LHCN-M2 (cell line): ENCODE measurements around the gene MRPL12. TPM values are rescaled to one million over a fixed set of nuclear protein-coding genes. Genes with fewer than 3 reads are reported as not detected.

ENCODE experiments used
- DNase-seq: peaks from one replicate; pipeline ENCODE4 v3.0.0-alpha.2; 2012; ENCODE audit warnings: low read depth
- polyA plus RNA-seq: library from polyadenylated mRNA; unstranded; fragments of >200 nt; gene quantifications from one replicate; pipeline ENCODE4 v1.2.1, GENCODE V29; 2012; ENCODE audit warnings: missing spikeins
- total RNA-seq: library from RNA; depleted of rRNA; stranded (reverse); fragments of >200 nt; gene quantifications from 2 replicates; pipeline ENCODE4 v1.2.3, GENCODE V29; 2014; rRNA removed

The MRPL12 gene
- 23.4 and 31.3 TPM in 2 replicates for total RNA-seq
- 105 TPM for polyA plus RNA-seq

DNA sequence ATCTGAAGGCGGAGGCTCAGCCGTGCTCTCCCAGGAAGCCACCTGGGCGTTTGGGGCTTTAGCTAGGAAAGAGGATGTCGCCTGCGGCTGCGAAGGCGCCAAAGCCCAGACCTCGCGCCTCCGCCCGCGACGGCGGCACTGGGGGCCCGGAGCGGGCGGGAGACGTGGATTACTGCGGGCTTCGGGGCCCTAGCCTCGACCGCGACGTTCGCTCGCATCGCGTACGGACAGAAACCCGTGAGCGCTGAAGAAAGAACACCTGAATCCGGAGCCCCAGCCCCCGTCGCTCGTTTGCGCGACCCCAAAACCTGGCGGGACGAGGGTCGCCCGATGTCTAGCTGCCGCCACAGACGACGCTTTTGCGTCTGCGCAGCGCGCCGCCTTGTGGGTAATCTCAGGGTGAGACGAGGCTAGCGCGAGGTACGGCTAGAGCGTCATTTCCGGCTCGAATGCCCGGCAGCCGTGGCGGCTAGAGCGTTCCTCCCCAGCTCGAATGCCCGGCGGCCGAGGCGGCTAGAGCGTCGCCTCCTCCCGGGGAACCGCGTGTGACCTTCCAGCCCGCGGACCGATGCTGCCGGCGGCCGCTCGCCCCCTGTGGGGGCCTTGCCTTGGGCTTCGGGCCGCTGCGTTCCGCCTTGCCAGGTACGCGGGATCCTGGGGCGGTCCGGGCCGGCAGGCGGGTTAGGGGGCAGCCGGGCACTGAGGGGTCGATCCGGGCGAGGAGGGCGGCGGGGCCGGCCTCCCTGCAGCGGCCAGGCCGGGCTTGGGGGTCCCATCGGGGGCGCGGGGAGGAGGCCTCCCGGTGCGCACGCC is at the start of gene MRPL12:
Gene MRPL12 (plus strand): TSS at position 434 of the 813 bp plus-strand sequence. CDS start 135 bp downstream, at position 569.
- DNase-seq = peak; percentile 91

GRCh38 chr17:81655378-81656117 is 47.6 kb upstream of the MRPL12 start:
- DNase-seq = no peak

GRCh38 chr17:81656118-81656743 is 46.9 kb upstream of the MRPL12 start, which contains the start of gene PDE6G:
PDE6G (minus strand) TSS chr17:81656542; CDS start chr17:81653305, 3,237 bp downstream.
- no peak for DNase-seq

DNA sequence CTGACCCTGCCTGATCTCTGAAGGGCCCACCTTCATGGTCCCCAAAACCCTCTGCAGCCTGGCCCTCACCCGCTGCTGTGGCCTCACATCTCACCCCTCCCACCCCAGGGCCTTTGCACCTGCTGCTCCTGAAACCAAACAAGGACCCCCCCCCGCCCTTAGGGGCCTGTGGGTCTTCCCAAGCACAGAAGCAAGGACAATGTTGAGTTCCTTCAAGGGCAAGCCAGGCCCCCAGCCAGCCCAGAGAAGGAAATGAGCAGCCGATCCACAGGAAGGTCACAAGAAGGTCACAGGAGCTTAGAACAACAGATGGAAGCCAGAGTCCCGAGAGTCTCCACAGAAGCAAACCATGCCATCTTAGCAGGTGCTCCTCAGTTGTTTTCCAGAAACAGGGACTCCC is 46.3 kb upstream of the MRPL12 start:
- no peak for DNase-seq

DNA sequence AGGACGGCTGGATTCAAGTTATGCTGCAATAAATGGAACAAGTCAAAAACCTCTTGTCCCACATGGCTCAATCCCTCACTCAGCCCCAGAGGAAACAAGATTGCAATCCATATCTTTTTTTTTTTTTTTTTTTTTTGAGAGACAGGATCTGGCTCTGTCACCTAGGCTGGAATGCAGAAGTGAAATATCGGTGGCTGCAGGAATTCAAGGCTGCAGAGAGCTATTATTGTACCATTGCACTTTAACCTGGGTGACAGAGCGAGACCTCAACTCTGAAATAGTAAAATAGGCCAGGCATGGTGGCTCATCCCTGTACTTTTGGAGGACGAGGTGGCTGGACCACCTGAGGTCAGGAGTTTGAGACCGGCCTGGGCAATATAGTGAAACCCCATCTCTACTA is 44.1 kb upstream of the MRPL12 start:
- no peak for DNase-seq

GRCh38 chr17:81660441-81660840 is 42.7 kb upstream of the MRPL12 start:
- DNase-seq = no peak

DNA sequence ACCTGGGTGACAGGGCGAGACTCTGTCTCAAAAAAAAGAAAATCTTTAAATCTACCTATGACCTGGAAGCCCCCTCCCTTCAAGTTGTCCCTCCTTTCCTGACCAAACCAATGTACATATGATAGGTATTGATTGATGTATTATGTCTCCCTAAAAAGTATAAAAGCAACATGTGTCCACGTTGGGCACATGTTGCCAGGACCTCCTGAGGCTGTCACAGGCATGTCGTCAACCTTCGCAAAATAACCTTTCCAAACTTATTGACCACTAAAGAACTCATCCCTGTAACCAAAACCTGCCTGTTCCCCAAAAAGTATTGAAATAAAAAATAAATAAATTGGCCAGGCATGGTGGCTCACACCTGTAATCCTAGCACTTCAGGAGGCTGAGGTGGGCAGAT is 41.2 kb upstream of the MRPL12 start:
- no peak for DNase-seq

GRCh38 chr17:81664051-81664470 is 39.1 kb upstream of the MRPL12 start:
- DNase-seq = no peak

DNA sequence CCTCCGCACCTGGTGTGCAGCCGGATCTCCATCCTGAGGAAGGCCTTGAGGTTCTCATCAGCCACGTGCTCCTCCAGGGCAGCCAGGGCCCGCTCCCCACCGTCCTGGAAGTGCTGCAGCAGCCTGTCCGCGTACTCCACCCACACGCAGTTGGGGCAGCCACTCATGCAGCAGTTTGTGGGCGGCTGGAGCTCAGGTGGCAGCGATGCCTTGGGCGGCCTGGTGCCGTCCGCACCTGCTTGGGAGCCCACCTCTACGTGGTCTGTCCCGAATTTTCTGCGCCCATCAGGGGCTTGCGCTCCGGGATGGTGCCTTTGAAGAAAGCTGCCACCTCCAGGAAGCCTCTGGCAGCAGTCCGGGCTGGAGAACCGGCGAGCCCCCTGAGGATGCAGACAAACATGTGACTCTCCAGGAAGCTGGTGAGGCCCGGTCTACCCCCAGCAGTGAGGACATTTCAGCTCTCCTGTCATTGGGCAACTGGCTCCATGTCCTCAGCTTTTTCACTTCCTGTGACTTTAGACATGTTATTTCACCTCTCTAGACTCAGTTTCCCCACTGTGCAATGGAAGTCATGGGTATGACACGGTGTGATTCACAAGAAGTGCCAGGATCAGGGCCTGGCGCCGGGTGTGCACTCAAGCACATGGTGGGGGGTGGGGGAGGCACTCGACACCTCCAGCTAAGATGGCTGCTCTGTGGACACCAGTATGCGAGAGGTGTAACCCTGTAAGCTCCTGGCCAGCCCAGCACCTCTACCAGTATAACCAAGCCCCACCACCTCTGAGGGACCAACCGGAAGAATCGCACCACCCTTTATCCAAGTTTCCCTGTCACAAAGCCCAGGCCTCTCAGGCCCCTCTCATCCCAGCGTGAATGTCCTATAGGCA is 37.7 kb upstream of the MRPL12 start:
- peak; percentile 26 for DNase-seq

DNA sequence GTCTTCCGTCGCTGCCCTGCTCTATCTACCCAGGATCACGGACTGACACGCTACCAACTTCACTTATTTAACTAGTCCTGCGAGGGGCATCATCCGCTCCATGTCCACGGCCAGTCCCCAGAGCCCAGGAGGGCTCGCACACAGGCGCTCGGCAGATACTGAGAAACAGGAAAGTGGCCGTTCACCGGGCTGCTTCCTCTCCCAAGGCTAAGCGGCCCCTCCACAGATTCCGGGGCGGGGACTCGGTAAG is 37.1 kb upstream of the MRPL12 start:
- DNase-seq = no peak

DNA sequence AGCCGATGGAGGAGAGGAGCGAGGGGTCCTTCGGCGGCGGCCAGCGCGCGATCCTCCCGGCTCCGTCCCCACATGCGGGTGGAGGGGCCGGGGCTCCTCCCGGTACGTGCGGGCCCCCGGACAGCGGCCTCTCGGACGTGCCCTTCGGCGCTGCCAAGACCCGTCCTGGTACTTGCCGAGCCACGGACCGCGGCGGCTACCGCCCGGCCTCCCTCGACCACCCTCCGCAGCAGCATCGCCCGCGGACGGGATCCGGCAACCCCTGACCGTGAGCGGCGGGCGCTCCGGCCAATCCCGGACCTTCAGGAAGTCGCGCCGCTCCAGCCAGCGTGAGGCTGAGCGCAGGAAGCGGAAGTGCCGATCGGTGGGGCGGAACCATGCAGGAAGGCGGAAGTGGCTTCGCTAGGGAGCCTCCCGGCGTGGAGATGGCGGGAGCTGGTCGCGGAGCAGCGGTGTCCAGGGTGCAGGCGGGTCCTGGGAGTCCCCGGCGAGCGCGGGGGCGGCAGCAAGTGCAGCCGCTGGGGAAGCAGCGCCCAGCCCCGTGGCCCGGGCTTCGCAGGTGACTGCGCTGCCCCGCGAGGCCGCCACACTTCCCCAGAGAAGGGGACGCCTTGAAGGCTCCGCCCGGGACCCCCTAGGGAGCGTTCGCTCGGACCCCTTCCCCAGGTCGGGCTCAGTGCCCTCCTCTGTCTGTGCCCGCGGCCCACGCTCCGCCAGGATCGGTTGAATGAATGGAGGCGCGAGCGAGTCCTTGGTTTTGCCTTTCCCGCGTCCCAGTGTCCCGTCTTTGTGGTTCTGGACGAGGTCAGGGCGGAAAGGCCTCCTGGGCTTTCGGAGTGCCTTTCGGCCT is 36.6 kb upstream of the MRPL12 start, which contains the start of the genes CCDC137 and OXLD1:
Gene CCDC137 (plus strand): TSS at position 396 of the 850 bp plus-strand sequence. CDS start 30 bp downstream, at position 426.
Gene OXLD1 (minus strand): TSS at position 264 of the 850 bp plus-strand sequence. CDS start 28 bp downstream, at position 236.
- peak; percentile 92 for DNase-seq

- DNase-seq = no peak
Observed at GRCh38 chr17:81667754-81668153, 35.4 kb upstream of the MRPL12 start.

DNA sequence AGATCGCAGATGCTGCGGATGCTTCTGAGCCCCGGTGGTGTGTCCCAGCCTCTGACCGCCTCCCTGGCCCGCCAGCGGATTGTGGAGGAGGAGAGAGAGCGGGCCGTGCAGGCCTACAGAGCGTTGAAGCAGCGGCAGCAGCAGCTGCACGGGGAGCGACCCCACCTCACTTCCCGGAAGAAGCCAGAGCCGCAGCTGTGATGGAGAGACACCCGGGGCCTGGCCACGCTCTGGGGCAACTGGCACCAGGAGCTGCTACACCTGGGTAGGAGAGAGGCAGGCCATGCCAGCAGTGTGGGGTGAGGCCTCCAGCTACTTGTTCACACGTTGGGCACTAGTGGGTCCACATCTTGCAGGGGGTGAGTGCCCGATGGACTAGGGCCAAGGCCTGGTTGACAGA is 30.7 kb upstream of the MRPL12 start:
- no peak for DNase-seq

- DNase-seq = no peak
Observed at GRCh38 chr17:81672954-81673353, 30.2 kb upstream of the MRPL12 start.

DNA sequence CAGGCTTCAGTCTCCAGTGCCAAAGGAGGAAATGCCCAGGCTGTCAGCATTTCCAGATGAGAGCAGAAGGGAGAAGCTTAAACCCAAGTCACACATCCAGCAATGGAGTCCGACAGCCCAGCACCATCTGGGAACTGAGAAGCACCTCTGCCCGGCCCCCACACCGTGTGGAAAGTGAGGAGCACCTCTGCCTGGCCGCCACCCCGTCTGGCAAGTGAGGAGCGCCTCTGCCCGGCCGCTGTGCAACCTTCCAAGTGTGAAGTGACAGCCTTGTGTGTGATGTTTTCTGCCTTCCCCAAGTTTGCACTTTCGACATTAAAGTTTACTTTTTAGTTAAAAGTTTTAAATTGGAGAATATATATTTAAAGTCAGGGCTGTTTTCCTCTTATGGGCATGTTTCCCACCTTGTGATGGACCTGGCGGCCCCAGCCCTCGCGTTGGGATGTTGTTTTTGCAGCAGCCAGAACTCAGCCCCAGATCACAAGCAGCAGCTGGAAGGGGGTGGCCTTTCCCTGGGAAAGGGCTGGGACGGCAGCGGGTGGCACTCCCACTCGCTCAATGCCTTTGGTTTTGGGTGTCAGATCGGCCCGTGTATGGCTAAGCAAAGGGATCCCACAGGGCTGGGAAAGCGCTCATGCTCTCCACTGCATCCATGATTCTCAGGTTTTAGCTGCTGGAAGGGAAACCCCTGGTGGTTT is 29.5 kb upstream of the MRPL12 start:
- no peak for DNase-seq

DNA sequence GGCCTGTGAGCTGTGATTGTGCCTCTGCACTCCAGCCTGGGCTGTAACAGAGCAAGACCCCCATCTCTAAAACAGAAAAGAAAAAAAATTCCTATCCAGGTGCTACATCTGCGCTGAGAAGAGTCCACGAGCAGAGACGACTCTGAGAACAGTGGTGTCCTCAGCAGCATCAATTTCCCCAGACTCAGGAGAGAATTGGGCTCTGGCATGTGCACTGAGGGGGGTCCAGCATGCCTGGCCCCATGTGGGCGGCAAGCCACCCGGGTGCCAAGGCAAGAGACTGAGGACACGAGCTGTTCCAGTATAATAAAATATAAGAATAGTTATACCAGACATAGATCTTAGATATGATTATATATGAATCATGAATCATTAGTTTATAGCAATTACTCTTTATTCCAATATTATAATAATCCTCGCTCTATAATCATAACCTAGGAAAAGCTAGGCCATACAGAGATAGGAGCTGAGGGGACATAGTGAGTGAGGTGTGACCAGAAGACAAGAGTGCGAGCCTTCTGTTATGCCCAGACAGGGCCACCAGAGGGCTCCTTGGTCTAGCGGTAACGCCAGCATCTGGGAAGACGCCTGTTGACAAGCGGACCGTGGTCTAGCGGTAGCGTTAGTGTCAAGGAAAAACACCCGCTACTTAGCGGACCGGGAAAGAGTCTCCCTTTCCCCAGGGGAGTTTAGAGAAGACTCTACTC is 27.5 kb upstream of the MRPL12 start:
- DNase-seq = peak; percentile 15

DNA sequence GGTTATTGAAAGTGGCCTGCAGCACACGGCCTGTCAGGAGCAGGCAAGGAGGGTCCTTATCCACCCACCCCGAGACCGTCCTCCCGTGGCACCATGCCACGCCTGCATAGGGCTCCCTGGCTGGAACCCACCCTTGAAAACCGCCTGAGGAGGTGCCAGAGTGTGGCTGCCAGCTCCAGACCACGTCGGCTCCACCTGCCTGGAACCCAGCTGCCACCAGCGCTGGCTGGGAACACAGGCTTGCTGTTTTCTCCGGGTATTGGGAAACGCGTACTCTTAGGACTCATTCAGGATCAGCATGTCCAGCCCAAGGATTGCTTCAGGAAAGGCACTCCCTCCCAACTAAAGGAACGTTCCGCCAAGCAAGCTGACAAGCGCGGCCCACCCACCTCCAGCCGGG is 26.3 kb upstream of the MRPL12 start:
- no peak for DNase-seq

DNA sequence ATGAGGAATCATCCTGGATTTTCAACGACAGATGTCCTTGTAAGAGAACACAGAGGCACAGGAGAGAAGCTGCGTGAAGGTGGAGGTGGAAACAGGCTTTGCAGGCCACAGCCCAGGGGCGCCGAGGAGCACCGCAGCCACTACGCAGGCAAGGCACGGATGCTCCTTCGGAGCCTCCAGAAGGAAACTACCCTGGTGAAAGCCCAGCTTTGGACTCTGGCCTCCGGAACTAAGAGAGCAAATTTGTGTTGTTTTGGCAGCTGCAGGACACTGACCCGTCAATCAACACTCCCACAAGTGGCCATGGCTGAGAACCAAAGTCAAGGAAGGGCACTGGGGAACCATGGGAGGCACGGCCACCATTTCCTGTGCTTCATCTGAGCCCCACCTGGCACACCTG is 23.0 kb upstream of the MRPL12 start:
- DNase-seq = no peak

DNA sequence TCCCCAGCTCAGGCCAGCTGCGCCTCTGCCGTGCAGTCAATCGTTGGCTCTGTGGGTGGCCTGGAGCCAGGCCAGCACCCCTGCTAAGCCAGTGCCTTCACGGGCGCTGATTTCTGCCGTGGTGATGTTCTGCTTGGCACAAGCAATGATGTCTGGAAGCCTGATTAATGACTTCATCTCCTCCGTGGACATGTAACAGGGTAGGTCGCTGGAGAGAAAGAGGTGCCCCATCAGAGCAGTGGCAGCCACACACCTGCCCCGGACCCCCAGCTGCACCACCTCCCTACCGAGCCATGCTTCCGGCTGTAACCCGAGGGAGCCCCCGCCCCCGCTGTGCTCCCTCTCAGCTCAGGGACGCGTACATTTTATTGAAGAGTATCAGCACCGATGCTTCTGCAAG is 21.5 kb upstream of the MRPL12 start:
- no peak for DNase-seq
